Measurements from ENCODE around the gene RGS7.
"Not testable (repeated sequence)": the region's sequence is repeated elsewhere in the genome, so short reads cannot be mapped to it uniquely, and the experiment has no call there.

RGS7 gene

GRCh38 chr1:241275226-241275625, 81.8 kb downstream of the RGS7 start:
- no peak for DNase-seq (ENCODE audit: extremely low read depth in 1 of 2, low read depth in 1 of 2)

GRCh38 chr1:241274693-241275092, 82.3 kb downstream of the RGS7 start:
- no peak for DNase-seq (ENCODE audit: extremely low read depth in 1 of 2, low read depth in 1 of 2)

- no peak for DNase-seq (ENCODE audit: extremely low read depth in 1 of 2, low read depth in 1 of 2)
Observed at GRCh38 chr1:241272828-241273227, 84.2 kb downstream of the RGS7 start.

GRCh38 chr1:241271427-241271826, 85.6 kb downstream of the RGS7 start:
- DNase-seq (ENCODE audit: extremely low read depth in 1 of 2, low read depth in 1 of 2): no peak

- no peak for DNase-seq (ENCODE audit: extremely low read depth in 1 of 2, low read depth in 1 of 2)
Observed at GRCh38 chr1:241270016-241270415, 87.0 kb downstream of the RGS7 start.

- no peak for DNase-seq (ENCODE audit: extremely low read depth in 1 of 2, low read depth in 1 of 2)
Observed at GRCh38 chr1:241269116-241269515, 87.9 kb downstream of the RGS7 start.

- no peak for DNase-seq (ENCODE audit: extremely low read depth in 1 of 2, low read depth in 1 of 2)
Observed at GRCh38 chr1:241266121-241266520, 90.9 kb downstream of the RGS7 start.

GRCh38 chr1:241265428-241265827, 91.6 kb downstream of the RGS7 start:
- no peak for DNase-seq (ENCODE audit: extremely low read depth in 1 of 2, low read depth in 1 of 2)

- DNase-seq (ENCODE audit: extremely low read depth in 1 of 2, low read depth in 1 of 2): no peak
Observed at GRCh38 chr1:241263346-241263745, 93.7 kb downstream of the RGS7 start.

GRCh38 chr1:241253471-241253870, 103.5 kb downstream of the RGS7 start:
- DNase-seq (ENCODE audit: extremely low read depth in 1 of 2, low read depth in 1 of 2): no peak

GRCh38 chr1:241250465-241250864, 106.5 kb downstream of the RGS7 start:
- no peak for DNase-seq (ENCODE audit: extremely low read depth in 1 of 2, low read depth in 1 of 2)

- no peak for DNase-seq (ENCODE audit: extremely low read depth in 1 of 2, low read depth in 1 of 2)
Observed at GRCh38 chr1:241240069-241240468, 116.9 kb downstream of the RGS7 start.

- no peak for DNase-seq (ENCODE audit: extremely low read depth in 1 of 2, low read depth in 1 of 2)
Observed at GRCh38 chr1:241237873-241238272, 119.1 kb downstream of the RGS7 start.

GRCh38 chr1:241235256-241235897, 121.6 kb downstream of the RGS7 start:
- DNase-seq (ENCODE audit: extremely low read depth in 1 of 2, low read depth in 1 of 2): no peak

GRCh38 chr1:241229711-241230110, 127.3 kb downstream of the RGS7 start:
- DNase-seq (ENCODE audit: extremely low read depth in 1 of 2, low read depth in 1 of 2): no peak

GRCh38 chr1:241229216-241229615, 127.8 kb downstream of the RGS7 start:
- DNase-seq (ENCODE audit: extremely low read depth in 1 of 2, low read depth in 1 of 2): no peak

GRCh38 chr1:241228339-241228738, 128.7 kb downstream of the RGS7 start:
- DNase-seq (ENCODE audit: extremely low read depth in 1 of 2, low read depth in 1 of 2): no peak

GRCh38 chr1:241225741-241226140, 131.3 kb downstream of the RGS7 start:
- no peak for DNase-seq (ENCODE audit: extremely low read depth in 1 of 2, low read depth in 1 of 2)

GRCh38 chr1:241224189-241224588, 132.8 kb downstream of the RGS7 start:
- DNase-seq (ENCODE audit: extremely low read depth in 1 of 2, low read depth in 1 of 2): not testable (repeated sequence)

- not testable (repeated sequence) for DNase-seq (ENCODE audit: extremely low read depth in 1 of 2, low read depth in 1 of 2)
Observed at GRCh38 chr1:241222813-241223212, 134.2 kb downstream of the RGS7 start.

- DNase-seq (ENCODE audit: extremely low read depth in 1 of 2, low read depth in 1 of 2): no peak
Observed at GRCh38 chr1:241221319-241221718, 135.7 kb downstream of the RGS7 start.

GRCh38 chr1:241220913-241221312, 136.1 kb downstream of the RGS7 start:
- not testable (repeated sequence) for DNase-seq (ENCODE audit: extremely low read depth in 1 of 2, low read depth in 1 of 2)

GRCh38 chr1:241219449-241219848, 137.6 kb downstream of the RGS7 start:
- no peak for DNase-seq (ENCODE audit: extremely low read depth in 1 of 2, low read depth in 1 of 2)
